Mesothelial cell of epicardium (in vitro differentiated cells): ENCODE measurements around the gene PHF2. TPM values are rescaled to one million over a fixed set of nuclear protein-coding genes. Genes with fewer than 3 reads are reported as not detected.
A peak's percentile ranks its signal among the peaks of the same experiment; 100 is the strongest.

Source experiments
- DNase-seq, 2 experiments: peaks; one replicate each; pipeline ENCODE4 v3.0.0; 2021; ENCODE audit warnings: low spot score in 2 of 2; ENCODE audit not compliant: unreplicated experiment in 2 of 2
- H3K27ac Mint-ChIP-seq: 2 replicates; pipeline ENCODE4 v1.8.0; 2021; ENCODE audit warnings: mixed read lengths
- H3K27me3 Mint-ChIP-seq: 2 replicates; pipeline ENCODE4 v1.8.0; 2021; ENCODE audit warnings: low read depth, mixed read lengths
- H3K36me3 Mint-ChIP-seq: 2 replicates; pipeline ENCODE4 v1.8.0; 2021; ENCODE audit warnings: mixed read lengths
- H3K4me1 Mint-ChIP-seq: 2 replicates; pipeline ENCODE4 v1.8.0; 2021; ENCODE audit warnings: mixed read lengths
- H3K4me3 Mint-ChIP-seq: 2 replicates; pipeline ENCODE4 v1.8.0; 2021; ENCODE audit warnings: mild to moderate bottlenecking, moderate library complexity, mixed read lengths
- H3K9me3 Mint-ChIP-seq: 2 replicates; pipeline ENCODE4 v1.8.0; 2021; ENCODE audit warnings: mixed read lengths
- CTCF ChIP-seq: fragments of 200-600 bp; sonication (generic); IDR thresholded peaks from one replicate; pipeline ENCODE4 v1.5.0; 2021; ENCODE audit warnings: antibody characterized with exemption; ENCODE audit not compliant: unreplicated experiment
- total RNA-seq: library from RNA; stranded (reverse); gene quantifications from 3 replicates; pipeline ENCODE4 v1.2.1, GENCODE V29; 2021

Gene PHF2
- total RNA-seq, 1 donor from 2014 or later = 37.6 TPM

DNA sequence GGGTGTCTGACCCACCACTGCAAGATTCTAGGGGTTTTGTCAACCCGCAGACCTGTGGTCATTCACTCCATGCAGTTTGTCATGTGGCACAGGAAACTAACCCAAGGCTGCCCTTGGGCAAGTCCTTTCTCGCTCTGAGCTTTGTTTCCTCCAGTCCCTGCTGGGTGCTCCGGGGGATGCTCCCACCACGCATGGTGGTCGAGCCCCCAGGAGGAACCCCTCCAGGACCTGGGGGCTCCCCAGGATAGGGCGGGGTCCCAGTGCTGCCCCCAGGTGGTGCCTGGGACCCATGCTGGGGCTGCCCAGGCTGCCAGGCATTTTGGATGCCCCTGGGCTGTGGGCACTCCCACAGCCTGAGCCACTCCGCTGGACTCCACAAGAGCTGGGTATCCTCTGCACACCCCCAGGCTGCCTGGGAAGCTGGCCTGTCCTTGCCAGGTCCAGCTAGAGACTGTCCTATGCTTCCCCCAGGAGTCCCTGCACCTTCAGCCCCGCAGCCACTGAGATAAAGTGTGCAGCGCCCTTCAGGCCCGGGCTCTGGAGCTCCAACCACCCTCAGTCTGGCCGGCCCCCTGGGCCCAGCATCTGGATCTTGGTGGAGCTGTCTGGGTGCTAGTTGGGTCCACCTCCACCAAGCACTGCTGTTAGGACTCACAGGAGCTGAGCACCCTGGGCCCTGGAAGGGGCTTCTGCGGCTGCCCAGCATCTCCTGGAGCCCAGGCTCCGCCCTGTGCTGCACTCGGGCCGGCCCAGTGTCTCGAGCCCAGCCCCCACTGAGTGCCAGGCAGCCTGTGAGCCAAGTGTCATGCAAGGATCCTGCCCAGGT, 104.3 kb downstream of the PHF2 start:
- no peak for TF ChIP-seq CTCF
- peak; percentile 13 to 36 for DNase-seq
- no peak overlapping the region for H3K4me3 Mint-ChIP-seq
- H3K27ac Mint-ChIP-seq = no peak overlapping the region
- peaks cover 4% of the 10 kb centered on the region for H3K27me3 Mint-ChIP-seq
- H3K36me3 Mint-ChIP-seq = peaks cover 9% of the 10 kb centered on the region
- no peaks in the 10 kb centered on the region for H3K4me1 Mint-ChIP-seq
- no peaks in the 10 kb centered on the region for H3K9me3 Mint-ChIP-seq

- TF ChIP-seq CTCF = no peak
Observed at GRCh38 chr9:93681269-93682154, 105.1 kb downstream of the PHF2 start.

DNA sequence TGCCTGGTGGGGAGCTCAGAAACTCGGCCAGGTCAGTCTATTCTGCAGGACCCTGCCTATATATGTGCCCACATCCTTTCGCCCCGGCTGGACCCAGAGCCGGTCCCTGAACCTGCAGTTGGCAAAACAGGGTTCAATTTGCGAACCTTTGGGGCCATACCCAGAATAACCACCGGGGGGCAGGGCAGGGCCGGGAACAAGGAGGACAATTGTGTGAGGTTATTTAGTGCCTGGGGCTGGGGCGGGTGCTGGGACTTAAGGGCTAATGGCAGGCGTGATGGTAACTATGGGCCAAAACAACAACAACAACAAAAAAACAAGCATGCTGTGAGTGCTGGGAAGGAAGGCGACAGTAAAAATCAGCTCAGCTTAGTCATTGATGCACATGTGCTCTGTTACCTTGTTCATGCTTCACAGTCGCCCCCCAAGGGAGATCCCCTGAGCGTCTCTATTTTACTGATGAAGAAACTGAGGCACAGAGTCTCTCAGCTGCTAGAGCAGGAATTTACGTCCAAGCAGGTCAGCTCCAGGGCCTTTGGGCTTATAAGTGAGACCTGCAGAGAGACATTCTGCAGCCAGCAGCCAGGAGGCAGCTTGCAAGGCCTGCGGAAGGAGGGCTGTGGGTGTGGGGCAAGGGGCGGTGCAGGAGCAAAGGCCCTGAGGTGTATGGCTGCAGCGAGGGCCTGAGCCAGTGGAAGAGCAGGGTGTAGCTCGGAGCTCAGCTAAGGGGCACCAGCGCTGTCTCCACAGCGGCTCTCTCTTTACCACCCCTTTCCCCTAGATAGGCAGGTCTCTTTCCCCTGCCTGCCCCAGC, 106.0 kb downstream of the PHF2 start:
- peaks cover 11% of the 10 kb centered on the region for H3K27me3 Mint-ChIP-seq
- H3K4me3 Mint-ChIP-seq = no peak overlapping the region
- no peaks in the 10 kb centered on the region for H3K4me1 Mint-ChIP-seq
- no peak overlapping the region for H3K27ac Mint-ChIP-seq
- H3K9me3 Mint-ChIP-seq = no peaks in the 10 kb centered on the region
- TF ChIP-seq CTCF = peak; percentile 88
- DNase-seq = peak; percentile 32 to 82
- peaks cover 9% of the 10 kb centered on the region for H3K36me3 Mint-ChIP-seq

More at GRCh38 chr9:93681269-93682154, 105.1 kb downstream of the PHF2 start:
- H3K4me1 Mint-ChIP-seq = no peaks in the 10 kb centered on the region
- no peak overlapping the region for H3K4me3 Mint-ChIP-seq
- peaks cover 9% of the 10 kb centered on the region for H3K36me3 Mint-ChIP-seq
- peak in 1 of 2 experiments; percentile 33 for DNase-seq
- H3K9me3 Mint-ChIP-seq = no peaks in the 10 kb centered on the region
- H3K27ac Mint-ChIP-seq = no peak overlapping the region
- H3K27me3 Mint-ChIP-seq = peaks cover 11% of the 10 kb centered on the region

GRCh38 chr9:93683331-93684134, 107.1 kb downstream of the PHF2 start:
- DNase-seq = peak; percentile 12 to 33
- H3K36me3 Mint-ChIP-seq = no peaks in the 10 kb centered on the region
- H3K9me3 Mint-ChIP-seq = peaks cover 8% of the 10 kb centered on the region
- H3K27me3 Mint-ChIP-seq = peaks cover 11% of the 10 kb centered on the region
- no peaks in the 10 kb centered on the region for H3K4me1 Mint-ChIP-seq
- no peak for TF ChIP-seq CTCF
- no peak overlapping the region for H3K27ac Mint-ChIP-seq
- H3K4me3 Mint-ChIP-seq = no peak overlapping the region
